B cell (primary cell): Measurements from ENCODE around the gene CNIH1. TPM values are rescaled to one million over a fixed set of nuclear protein-coding genes. Genes with fewer than 3 reads are reported as not detected.

Experiments
- ATAC-seq: fragments of 200-7000 bp; cut with Tn5 transposase; one replicate; pipeline ENCODE4 v1.10.0; 2021; ENCODE audit warnings: low read depth, mild to moderate bottlenecking, moderate number of reproducible peaks, moderate library complexity
- CTCF ChIA-PET: fragments of 350-600 bp; sonication (Branson Sonifier 250); formaldehyde crosslinking; loops from one replicate; lab custom pipeline; 2021; ENCODE audit warnings: antibody characterized with exemption, inconsistent platforms; lab: Charles Lee
- POLR2A ChIA-PET: fragments of 350-600 bp; sonication (Branson Sonifier 250); formaldehyde crosslinking; loops from one replicate; lab custom pipeline; 2021; ENCODE audit warnings: antibody characterized with exemption; lab: Charles Lee
- DNase-seq: peaks from one replicate; pipeline ENCODE4 v3.0.0; 2013
- H2AFZ ChIP-seq: 2 replicates; pipeline ENCODE4 v1.6.1; 2012; ENCODE audit warnings: mild to moderate bottlenecking, low read depth, low read length; ENCODE audit not compliant: insufficient read depth, poor library complexity, severe bottlenecking
- H3K27ac ChIP-seq, 2 donors: 1 replicate in 1 of 2; 2 replicates in 1 of 2; pipeline ENCODE4 v1.5.1; 2012 to 2013; ENCODE audit warnings: low read length in 2 of 2, mild to moderate bottlenecking in 2 of 2, moderate library complexity in 1 of 2
- H3K27me3 ChIP-seq, 4 experiments: fragments of 200-600 bp in 1 of 4; sonication (generic) in 1 of 4; replicated peaks in 1 of 4; 1 replicate in 2 of 4; 2 replicates in 2 of 4; pipeline versions ENCODE4 v1.6.1 to v1.7.0; 2013 to 2016; ENCODE audit warnings: low read length in 3 of 4, mild to moderate bottlenecking in 2 of 4, mixed read lengths in 1 of 4, moderate library complexity in 1 of 4; ENCODE audit not compliant: insufficient read depth in 4 of 4, control insufficient read depth in 3 of 4; ENCODE audit errors: control extremely low read depth in 1 of 4
- H3K36me3 ChIP-seq, 2 experiments: replicated peaks in 1 of 2; 1 replicate in 1 of 2; 2 replicates in 1 of 2; pipeline versions ENCODE4 v1.6.1 to v1.7.1; 2013; ENCODE audit warnings: low read length in 1 of 2; ENCODE audit not compliant: insufficient read depth in 2 of 2, control insufficient read depth in 1 of 2; ENCODE audit errors: control extremely low read depth in 1 of 2, extremely low read depth in 1 of 2
- H3K4me1 ChIP-seq, 2 donors: fragments of 200-600 bp in 1 of 2; sonication (generic) in 1 of 2; 1 replicate in 1 of 2; 2 replicates in 1 of 2; pipeline versions ENCODE4 v1.5.1 to v1.6.1; 2013 to 2017; ENCODE audit warnings: low read length in 2 of 2; ENCODE audit not compliant: control insufficient read depth in 2 of 2, insufficient read depth in 2 of 2
- H3K4me2 ChIP-seq: replicated peaks from 2 replicates; pipeline ENCODE3; 2012; ENCODE audit warnings: mild to moderate bottlenecking, low read depth, low read length; ENCODE audit not compliant: poor library complexity, severe bottlenecking
- H3K4me3 ChIP-seq, 5 experiments: fragments of 200-600 bp in 1 of 5; sonication (generic) in 1 of 5; 1 replicate in 3 of 5; 2 replicates in 2 of 5; pipeline versions ENCODE4 v1.5.1 to v1.7.0; 2011 to 2016; ENCODE audit warnings: low read length in 4 of 5, mild to moderate bottlenecking in 4 of 5, low read depth in 2 of 5, control low read depth in 1 of 5, moderate library complexity in 1 of 5; ENCODE audit not compliant: insufficient read depth in 1 of 5; ENCODE audit errors: control extremely low read depth in 1 of 5, extremely low read depth in 1 of 5
- H3K79me2 ChIP-seq: fragments of 200-600 bp; sonication (generic); one replicate; pipeline ENCODE4 v1.6.0; 2016; ENCODE audit warnings: low read length; ENCODE audit not compliant: control insufficient read depth, insufficient read depth
- H3K9ac ChIP-seq: fragments of 200-600 bp; sonication (generic); 2 replicates; pipeline ENCODE4 v1.6.1; 2017; ENCODE audit warnings: mild to moderate bottlenecking, low read length, moderate library complexity
- H3K9me3 ChIP-seq, 3 donors: one replicate each; pipeline versions ENCODE4 v1.6.1 to v1.7.1; 2013; ENCODE audit warnings: low read length in 2 of 3; ENCODE audit not compliant: control insufficient read depth in 2 of 3, insufficient read depth in 1 of 3; ENCODE audit errors: control extremely low read depth in 1 of 3
- H4K20me1 ChIP-seq: 2 replicates; pipeline ENCODE4 v1.6.0; 2012; ENCODE audit warnings: mild to moderate bottlenecking, low read length; ENCODE audit not compliant: insufficient read depth, control insufficient read depth, poor library complexity, severe bottlenecking
- H3K27ac Mint-ChIP-seq: one replicate; pipeline ENCODE4 v1.8.0; 2021; ENCODE audit warnings: mixed read lengths
- H3K27me3 Mint-ChIP-seq: one replicate; pipeline ENCODE4 v1.8.0; 2021; ENCODE audit warnings: mixed read lengths
- H3K4me1 Mint-ChIP-seq: one replicate; pipeline ENCODE4 v1.8.0; 2021; ENCODE audit warnings: mixed read lengths
- H3K4me3 Mint-ChIP-seq: one replicate; pipeline ENCODE4 v1.8.0; 2021; ENCODE audit warnings: mixed read lengths
- H3K9me3 Mint-ChIP-seq: one replicate; pipeline ENCODE4 v1.8.0; 2022; ENCODE audit warnings: mixed read lengths; ENCODE audit not compliant: insufficient read depth
- EZH2 ChIP-seq: IDR thresholded peaks from 2 replicates; pipeline ENCODE4 v1.6.1; 2012; ENCODE audit warnings: borderline replicate concordance, low read depth, mild to moderate bottlenecking, moderate library complexity, low read length; ENCODE audit not compliant: insufficient read depth, poor library complexity, severe bottlenecking
- WGBS: methylation state at CpG from one replicate; pipeline ENCODE4 v1.1.5; 2013; ENCODE audit warnings: missing lambda C conversion rate; ENCODE audit not compliant: insufficient coverage; 5-methylcytosine and 5-hydroxymethylcytosine counted together
- intact Hi-C: fragments of 100-400 bp; cut with micrococcal nuclease; formaldehyde crosslinking; loops from one replicate; pipeline ENCODE4 v1.10.0; 2022
- polyA plus RNA-seq: library from polyadenylated mRNA; depleted of rRNA; stranded (reverse); fragments of >200 nt; gene quantifications from 2 replicates; pipeline ENCODE4 v1.2.3, GENCODE V29; 2012
- total RNA-seq, 2 donors: library from RNA; stranded (reverse); fragments of 120-200 nt in 1 of 2; gene quantifications; 1 replicate in 1 of 2; 2 replicates in 1 of 2; pipeline versions ENCODE4 v1.2.3 to v1.2.4, GENCODE V29; 2013 to 2022
- TF ChIP-seq, protein P1 (sequence below): fragments of 200-600 bp; IDR thresholded peaks from one replicate; pipeline ENCODE4 v1.8.0; 2022; ENCODE audit warnings: antibody characterized with exemption, mild to moderate bottlenecking

Gene CNIH1
- total and polyA plus RNA-seq, 2 donors (not counting 1 experiment from before 2014, with no cell fraction given), result 42.8 to 66.4 TPM

DNA sequence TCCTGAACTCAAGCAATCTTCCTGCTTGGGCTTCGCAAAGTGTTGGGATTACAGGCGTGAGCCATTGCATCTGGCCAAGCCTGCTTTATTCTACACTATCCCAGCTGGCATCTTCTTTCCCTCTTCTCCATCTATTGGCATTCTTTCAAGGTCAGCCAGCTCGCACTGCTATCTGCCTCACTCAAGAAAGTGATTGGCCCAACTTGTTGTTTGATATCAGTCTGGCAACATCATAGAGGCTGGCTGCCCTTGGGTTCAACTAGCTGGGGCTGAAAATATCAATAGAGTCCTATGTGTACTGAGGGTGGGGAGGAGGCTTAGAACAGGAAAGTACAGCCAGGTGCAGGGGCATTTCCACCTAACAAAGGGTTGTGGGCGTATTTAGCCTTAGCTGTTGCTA lies 30.5 kb upstream of the CNIH1 start:
- Histone ChIP-seq H3K36me3 (peaks cover 0 to 10% of the 10 kb centered on the region in 2 experiments), H2AFZ (no peak overlapping the region), H4K20me1 (no peaks in the 10 kb centered on the region), H3K9ac (no peak overlapping the region), H3K9me3 (peaks cover 0 to 10% (median 0%) of the 10 kb centered on the region in 3 donors), H3K4me1 (no peaks in the 10 kb centered on the region), H3K27ac (no peak overlapping the region), H3K27me3 (no peaks in the 10 kb centered on the region), H3K4me2 (no peak overlapping the region), H3K4me3 (no peak overlapping the region), H3K79me2 (no peaks in the 10 kb centered on the region)
- peaks cover 8% of the 10 kb centered on the region for H3K4me1 Mint-ChIP-seq
- H3K27ac Mint-ChIP-seq, result no peak overlapping the region
- peaks cover 7% of the 10 kb centered on the region for H3K9me3 Mint-ChIP-seq
- intact Hi-C loops, result no loop called here
- DNase-seq (no peak), ATAC-seq (no peak)
- TF ChIP-seq, protein P1, sequence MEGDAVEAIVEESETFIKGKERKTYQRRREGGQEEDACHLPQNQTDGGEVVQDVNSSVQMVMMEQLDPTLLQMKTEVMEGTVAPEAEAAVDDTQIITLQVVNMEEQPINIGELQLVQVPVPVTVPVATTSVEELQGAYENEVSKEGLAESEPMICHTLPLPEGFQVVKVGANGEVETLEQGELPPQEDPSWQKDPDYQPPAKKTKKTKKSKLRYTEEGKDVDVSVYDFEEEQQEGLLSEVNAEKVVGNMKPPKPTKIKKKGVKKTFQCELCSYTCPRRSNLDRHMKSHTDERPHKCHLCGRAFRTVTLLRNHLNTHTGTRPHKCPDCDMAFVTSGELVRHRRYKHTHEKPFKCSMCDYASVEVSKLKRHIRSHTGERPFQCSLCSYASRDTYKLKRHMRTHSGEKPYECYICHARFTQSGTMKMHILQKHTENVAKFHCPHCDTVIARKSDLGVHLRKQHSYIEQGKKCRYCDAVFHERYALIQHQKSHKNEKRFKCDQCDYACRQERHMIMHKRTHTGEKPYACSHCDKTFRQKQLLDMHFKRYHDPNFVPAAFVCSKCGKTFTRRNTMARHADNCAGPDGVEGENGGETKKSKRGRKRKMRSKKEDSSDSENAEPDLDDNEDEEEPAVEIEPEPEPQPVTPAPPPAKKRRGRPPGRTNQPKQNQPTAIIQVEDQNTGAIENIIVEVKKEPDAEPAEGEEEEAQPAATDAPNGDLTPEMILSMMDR, result no peak
- TF ChIP-seq EZH2, result no peak
- WGBS, result 96% methylated on average over 4 of the region's 4 CpGs
- POLR2A ChIA-PET, result no interaction called here
- no peak overlapping the region for H3K4me3 Mint-ChIP-seq
- H3K27me3 Mint-ChIP-seq, result no peaks in the 10 kb centered on the region
- CTCF ChIA-PET, result no interaction called here

DNA sequence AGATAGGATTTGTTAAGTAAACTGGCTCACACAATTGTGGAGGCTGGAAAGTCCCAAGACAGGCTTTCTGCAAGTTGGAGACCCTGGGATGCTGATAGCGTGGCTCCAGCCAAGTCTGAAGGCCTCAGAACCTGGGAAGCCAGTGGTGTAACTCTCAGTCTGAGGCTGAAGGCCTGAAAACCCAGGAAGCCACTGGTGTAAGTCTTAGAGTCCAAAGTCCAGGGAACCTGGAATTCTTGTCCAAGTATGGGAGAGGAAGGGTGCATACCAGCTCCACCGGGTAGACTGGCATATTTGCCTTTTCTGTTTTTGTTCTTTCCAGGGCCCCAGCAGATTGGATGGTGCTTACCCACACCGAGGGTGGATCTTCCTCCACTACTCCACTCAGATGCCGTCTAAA lies 29.5 kb upstream of the CNIH1 start:
- H3K27ac Mint-ChIP-seq, result no peak overlapping the region
- TF ChIP-seq, protein P1, result no peak
- no peak for TF ChIP-seq EZH2
- no peaks in the 10 kb centered on the region for H3K4me1 ChIP-seq
- no peaks in the 10 kb centered on the region for H3K27me3 Mint-ChIP-seq
- ChIA-PET CTCF (no interaction called here), POLR2A (no interaction called here)
- H3K36me3 ChIP-seq, result peaks cover 0 to 10% of the 10 kb centered on the region in 2 experiments
- no peak overlapping the region for H2AFZ ChIP-seq
- H3K4me1 Mint-ChIP-seq, result peaks cover 2% of the 10 kb centered on the region
- no peaks in the 10 kb centered on the region for H3K79me2 ChIP-seq
- ATAC-seq (no peak), DNase-seq (no peak)
- no peaks in the 10 kb centered on the region for H3K27me3 ChIP-seq
- WGBS, result 100% methylated on average over 1 of the region's 4 CpGs
- no peak overlapping the region for H3K4me3 ChIP-seq
- H3K9ac ChIP-seq, result no peak overlapping the region
- intact Hi-C loops, result no loop called here
- H3K27ac ChIP-seq, result no peak overlapping the region
- peaks cover 7% of the 10 kb centered on the region for H3K9me3 Mint-ChIP-seq
- H4K20me1 ChIP-seq, result no peaks in the 10 kb centered on the region
- no peak overlapping the region for H3K4me2 ChIP-seq
- no peak overlapping the region for H3K4me3 Mint-ChIP-seq
- H3K9me3 ChIP-seq, result peaks cover 0 to 10% (median 0%) of the 10 kb centered on the region in 3 donors
